HG02981 (cell line): Measurements from ENCODE around the gene C6orf15.

Source experiments
- ATAC-seq: cut with Tn5 transposase; IDR thresholded peaks from one replicate; pipeline ENCODE4 v1.9.1; 2021; ENCODE audit warnings: mild to moderate bottlenecking, moderate library complexity; ENCODE audit not compliant: unreplicated experiment

C6orf15 gene

GRCh38 chr6:31131595-31131994 lies 19.2 kb upstream of the C6orf15 start:
- ATAC-seq: no peak

- no peak for ATAC-seq
Observed at GRCh38 chr6:31130751-31131150, 18.4 kb upstream of the C6orf15 start.

- no peak for ATAC-seq
Observed at GRCh38 chr6:31129130-31129529, 16.8 kb upstream of the C6orf15 start.

- no peak for ATAC-seq
Observed at GRCh38 chr6:31128093-31128676, 15.8 kb upstream of the C6orf15 start.

- no peak for ATAC-seq
Observed at GRCh38 chr6:31126396-31127175, 14.2 kb upstream of the C6orf15 start.

- ATAC-seq: no peak
Observed at GRCh38 chr6:31125586-31126363, 13.4 kb upstream of the C6orf15 start.

GRCh38 chr6:31125162-31125561 lies 12.8 kb upstream of the C6orf15 start:
- no peak for ATAC-seq

- no peak for ATAC-seq
Observed at GRCh38 chr6:31122791-31123706, 10.7 kb upstream of the C6orf15 start.

GRCh38 chr6:31121131-31121790 lies 8.9 kb upstream of the C6orf15 start:
- no peak for ATAC-seq

GRCh38 chr6:31120151-31120915 lies 8.0 kb upstream of the C6orf15 start, which contains the start of gene CDSN:
Gene CDSN, minus strand, starts transcription at chr6:31120446. Its CDS starts 27 bp downstream, at chr6:31120419.
- ATAC-seq: no peak

- ATAC-seq: no peak
Observed at GRCh38 chr6:31118178-31118577, 5.8 kb upstream of the C6orf15 start.

GRCh38 chr6:31116661-31117385 lies 4.4 kb upstream of the C6orf15 start:
- ATAC-seq: no peak

- ATAC-seq: no peak
Observed at GRCh38 chr6:31115941-31116560, 3.7 kb upstream of the C6orf15 start.

- ATAC-seq: no peak
Observed at GRCh38 chr6:31114970-31115849, 2.8 kb upstream of the C6orf15 start.

GRCh38 chr6:31114541-31114878 lies 2.1 kb upstream of the C6orf15 start, which contains the start of gene PSORS1C1:
Gene PSORS1C1, plus strand, starts transcription at chr6:31114800. Its CDS starts 14,833 bp downstream, at chr6:31129633.
- ATAC-seq: no peak

- ATAC-seq: no peak
Observed at GRCh38 chr6:31113861-31114540, 1.6 kb upstream of the C6orf15 start.

- ATAC-seq: no peak
Observed at GRCh38 chr6:31111712-31112111, 663 bp downstream of the C6orf15 start.
